HFFc6 (cell line): ENCODE data around the gene RDX. TPM values are rescaled to one million over a fixed set of nuclear protein-coding genes. Genes with fewer than 3 reads are reported as not detected.

Experiments
- DNase-seq: peaks from one replicate; pipeline ENCODE4 v3.0.0-alpha.2; 2018
- H3K27ac Mint-ChIP-seq: 2 replicates; pipeline ENCODE4 v1.8.0; 2020; ENCODE audit warnings: mild to moderate bottlenecking, mixed read lengths
- H3K27me3 Mint-ChIP-seq: 2 replicates; pipeline ENCODE4 v1.8.0; 2021; ENCODE audit warnings: mild to moderate bottlenecking, moderate library complexity, mixed read lengths; ENCODE audit not compliant: insufficient read depth
- H3K36me3 Mint-ChIP-seq: 2 replicates; pipeline ENCODE4 v1.8.0; 2021; ENCODE audit warnings: low read depth, mixed read lengths
- H3K4me1 Mint-ChIP-seq: 2 replicates; pipeline ENCODE4 v1.8.0; 2020; ENCODE audit warnings: low read depth, mixed read lengths
- H3K4me3 Mint-ChIP-seq: 2 replicates; pipeline ENCODE4 v1.8.0; 2020; ENCODE audit warnings: mild to moderate bottlenecking, moderate library complexity, mixed read lengths
- H3K9me3 Mint-ChIP-seq: 2 replicates; pipeline ENCODE4 v1.8.0; 2020; ENCODE audit warnings: mild to moderate bottlenecking, mixed read lengths
- CTCF ChIP-seq: fragments of 200-600 bp; sonication (generic); IDR thresholded peaks from 2 replicates; pipeline ENCODE4 v1.5.0; 2021; ENCODE audit warnings: antibody characterized with exemption, mild to moderate bottlenecking
- total RNA-seq, 6 experiments: library from RNA; stranded (reverse); fragmentation: NEBNext Ultra II Directional; extraction: Animal tissue kit (Norgen Biotek cat#: 25700); gene quantifications; 2 replicates in 1 of 6; 3 replicates in 5 of 6; pipeline ENCODE4 v1.2.3, GENCODE V29; 2021

The RDX gene
- total RNA-seq, 6 experiments from 2014 or later, result 105 to 131 (median 112) TPM

- Mint-ChIP-seq H3K4me3 (no peak overlapping the region), H3K36me3 (no peaks in the 10 kb centered on the region), H3K27me3 (no peaks in the 10 kb centered on the region), H3K9me3 (no peaks in the 10 kb centered on the region), H3K27ac (no peak overlapping the region), H3K4me1 (no peaks in the 10 kb centered on the region)
- no peak for DNase-seq
- no peak for TF ChIP-seq CTCF
These were observed 9.0 kb upstream of the RDX start for GRCh38 chr11:110305169-110306018.

- Mint-ChIP-seq H3K4me1 (peaks cover 4% of the 10 kb centered on the region), H3K27me3 (peaks cover 5% of the 10 kb centered on the region), H3K9me3 (no peaks in the 10 kb centered on the region), H3K36me3 (no peaks in the 10 kb centered on the region), H3K27ac (no peak overlapping the region), H3K4me3 (no peak overlapping the region)
- no peak for DNase-seq
- TF ChIP-seq CTCF, result no peak
These were observed 7.0 kb upstream of the RDX start for GRCh38 chr11:110303414-110303826.

- Mint-ChIP-seq H3K27me3 (peaks cover 5% of the 10 kb centered on the region), H3K4me3 (no peak overlapping the region), H3K36me3 (no peaks in the 10 kb centered on the region), H3K9me3 (no peaks in the 10 kb centered on the region), H3K4me1 (peaks cover 21% of the 10 kb centered on the region), H3K27ac (no peak overlapping the region)
- DNase-seq, result no peak
- TF ChIP-seq CTCF, result no peak
These were observed 5.2 kb upstream of the RDX start for GRCh38 chr11:110301577-110301976.

- no peak for DNase-seq
- no peak for TF ChIP-seq CTCF
- Mint-ChIP-seq H3K4me3 (no peak overlapping the region), H3K4me1 (peaks cover 21% of the 10 kb centered on the region), H3K27ac (no peak overlapping the region), H3K9me3 (no peaks in the 10 kb centered on the region), H3K27me3 (peaks cover 5% of the 10 kb centered on the region), H3K36me3 (no peaks in the 10 kb centered on the region)
These were observed 4.6 kb upstream of the RDX start for GRCh38 chr11:110301032-110301431.

GRCh38 chr11:110299006-110299785 lies 2.8 kb upstream of the RDX start:
- Mint-ChIP-seq H3K9me3 (no peaks in the 10 kb centered on the region), H3K4me3 (no peak overlapping the region), H3K27me3 (peaks cover 5% of the 10 kb centered on the region), H3K4me1 (peaks cover 29% of the 10 kb centered on the region), H3K36me3 (no peaks in the 10 kb centered on the region), H3K27ac (no peak overlapping the region)
- no peak for TF ChIP-seq CTCF
- DNase-seq, result no peak
